ENCODE measurements around the gene LSM6. TPM values are rescaled to one million over a fixed set of nuclear protein-coding genes. Genes with fewer than 3 reads are reported as not detected.

Gene LSM6
- total RNA-seq, 1 donor from 2014 or later = 18.7 TPM

DNA sequence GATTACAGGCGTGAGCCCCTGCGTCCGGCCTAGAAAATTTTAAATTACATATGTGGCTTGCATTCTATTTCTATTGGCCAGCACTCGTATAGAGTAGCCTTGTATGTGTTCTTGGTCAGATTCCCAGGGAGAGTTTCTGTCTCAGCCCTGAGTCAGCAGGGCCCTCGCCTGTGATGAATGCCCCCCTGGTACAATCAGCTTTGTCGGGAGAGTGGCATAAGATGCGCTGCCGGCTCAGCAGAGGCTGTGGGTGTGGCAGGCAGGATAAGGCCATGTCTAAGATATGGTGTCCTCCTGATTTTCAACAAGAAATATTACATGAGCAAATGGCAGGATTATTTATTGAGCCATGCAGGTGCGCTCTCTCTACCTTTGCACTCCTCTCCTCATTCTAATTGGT, 37.3 kb downstream of the LSM6 start:
- no peak for DNase-seq (ENCODE audit: low read depth)
- no peaks in the 10 kb centered on the region for H4K20me1 ChIP-seq (ENCODE audit: insufficient read depth, low read length)

DNA sequence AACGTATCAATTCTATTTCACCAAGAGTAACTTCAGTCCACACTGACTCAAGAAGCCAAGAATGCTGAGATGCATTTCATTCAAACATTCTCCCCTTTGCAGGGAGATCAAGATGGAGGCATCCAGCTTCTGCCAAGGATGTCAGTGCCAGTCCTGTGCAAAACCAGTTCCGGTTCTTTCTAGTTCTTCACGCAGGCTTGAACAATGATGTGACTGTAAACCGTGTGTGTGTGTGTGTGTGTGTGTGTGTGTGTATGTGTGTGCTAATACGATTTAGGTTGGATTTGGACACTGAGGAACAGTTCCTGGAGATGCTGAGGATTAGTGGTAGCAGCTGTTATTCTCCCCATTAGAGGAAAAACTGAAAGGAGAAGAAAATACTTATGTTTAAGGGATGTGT, 38.7 kb downstream of the LSM6 start, which contains the start of gene REELD1:
TSS of gene REELD1 (plus strand) at position 301 of the 400 bp plus-strand sequence. CDS start 2,415 bp downstream, outside the sequence.
- Histone ChIP-seq H3K9ac (ENCODE audit: low read length) (no peak within 1 kb of the TSS), H3K27me3 (ENCODE audit: insufficient read depth, low read length) (no peaks in the 10 kb centered on the region), H3K4me3 (ENCODE audit: insufficient read depth, low read depth, low read length) (no peak within 1 kb of the TSS), H3K79me2 (ENCODE audit: insufficient read depth, low read length) (no peaks in the 10 kb centered on the region), H3K4me1 (ENCODE audit: insufficient read depth, low read length) (no peaks in the 10 kb centered on the region), H2AFZ (ENCODE audit: low read depth, low read length) (no peak within 1 kb of the TSS), H4K20me1 (ENCODE audit: insufficient read depth, low read length) (no peaks in the 10 kb centered on the region), H3K4me2 (ENCODE audit: low read length) (no peak within 1 kb of the TSS), H3K36me3 (ENCODE audit: insufficient read depth, low read length) (no peaks in the 10 kb centered on the region), H3K9me3 (ENCODE audit: insufficient read depth, low read depth, low read length) (no peaks in the 10 kb centered on the region), H3K27ac (ENCODE audit: low read depth, low read length) (no peak within 1 kb of the TSS)
- no peaks in the 10 kb centered on the region for H3K36me3 Mint-ChIP-seq (ENCODE audit: low read depth, unreplicated experiment)
- FAIRE-seq (no peak), DNase-seq (ENCODE audit: low read depth) (no peak)
- no peak within 1 kb of the TSS for H3K4me3 Mint-ChIP-seq (ENCODE audit: unreplicated experiment)
- H3K9me3 Mint-ChIP-seq (ENCODE audit: unreplicated experiment) = no peaks in the 10 kb centered on the region
- no peaks in the 10 kb centered on the region for H3K4me1 Mint-ChIP-seq (ENCODE audit: low read depth, unreplicated experiment)
- no peaks in the 10 kb centered on the region for H3K27me3 Mint-ChIP-seq (ENCODE audit: low read depth, unreplicated experiment)
- no peak for TF ChIP-seq CTCF (IDR thresholded peaks at IDR 0.05; ENCODE audit: insufficient read depth, low read depth, low read length)
- TF ChIP-seq EZH2 (IDR thresholded peaks at IDR 0.05; ENCODE audit: insufficient read depth, low read length) = no peak
- no peak within 1 kb of the TSS for H3K27ac Mint-ChIP-seq (ENCODE audit: unreplicated experiment)

More for the DNA sequence above, 37.3 kb downstream of the LSM6 start:
- Mint-ChIP-seq H3K36me3 (ENCODE audit: low read depth, unreplicated experiment) (no peaks in the 10 kb centered on the region), H3K9me3 (ENCODE audit: unreplicated experiment) (no peaks in the 10 kb centered on the region), H3K27ac (ENCODE audit: unreplicated experiment) (no peak overlapping the region), H3K4me1 (ENCODE audit: low read depth, unreplicated experiment) (no peaks in the 10 kb centered on the region), H3K27me3 (ENCODE audit: low read depth, unreplicated experiment) (peaks cover 4% of the 10 kb centered on the region), H3K4me3 (ENCODE audit: unreplicated experiment) (no peak overlapping the region)
- H3K27ac ChIP-seq (ENCODE audit: low read depth, low read length) = no peak overlapping the region
- no peak for TF ChIP-seq EZH2 (IDR thresholded peaks at IDR 0.05; ENCODE audit: insufficient read depth, low read length)
- TF ChIP-seq CTCF (IDR thresholded peaks at IDR 0.05; ENCODE audit: insufficient read depth, low read depth, low read length) = no peak
- no peak overlapping the region for H3K9ac ChIP-seq (ENCODE audit: low read length)
- no peak for FAIRE-seq
- H3K36me3 ChIP-seq (ENCODE audit: insufficient read depth, low read length) = no peaks in the 10 kb centered on the region
- no peaks in the 10 kb centered on the region for H3K4me1 ChIP-seq (ENCODE audit: insufficient read depth, low read length)
- no peak overlapping the region for H2AFZ ChIP-seq (ENCODE audit: low read depth, low read length)
- H3K9me3 ChIP-seq (ENCODE audit: insufficient read depth, low read depth, low read length) = no peaks in the 10 kb centered on the region
- H3K4me2 ChIP-seq (ENCODE audit: low read length) = no peak overlapping the region
- H3K4me3 ChIP-seq (ENCODE audit: insufficient read depth, low read depth, low read length) = no peak overlapping the region
- H3K79me2 ChIP-seq (ENCODE audit: insufficient read depth, low read length) = no peaks in the 10 kb centered on the region
- H3K27me3 ChIP-seq (ENCODE audit: insufficient read depth, low read length) = no peaks in the 10 kb centered on the region

DNA sequence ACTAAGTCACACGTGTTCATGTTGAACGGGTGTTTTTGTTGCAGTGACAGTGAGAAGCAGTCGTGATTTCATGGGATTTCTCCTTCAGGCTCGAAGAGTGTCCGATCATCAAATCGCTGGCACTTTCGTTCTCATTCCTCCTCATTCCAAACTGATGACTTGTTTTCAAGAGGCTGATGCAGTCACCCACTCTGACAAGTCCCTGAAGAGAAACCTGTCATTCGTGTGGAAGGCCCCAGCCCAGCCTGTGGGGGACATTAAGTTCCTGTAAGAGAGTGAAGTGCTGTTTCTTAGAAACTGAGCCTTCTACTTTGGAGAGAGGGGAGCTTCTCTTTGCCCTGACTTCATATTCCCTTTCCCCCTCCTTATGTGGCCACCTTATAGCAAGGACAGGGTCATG, 46.8 kb downstream of the LSM6 start:
- FAIRE-seq = peak; percentile 83
- H3K79me2 ChIP-seq (ENCODE audit: insufficient read depth, low read length) = no peaks in the 10 kb centered on the region
- H3K4me3 ChIP-seq (ENCODE audit: insufficient read depth, low read depth, low read length) = peak overlapping the region; percentile 50
- H3K9me3 ChIP-seq (ENCODE audit: insufficient read depth, low read depth, low read length) = no peaks in the 10 kb centered on the region
- no peaks in the 10 kb centered on the region for H3K36me3 Mint-ChIP-seq (ENCODE audit: low read depth, unreplicated experiment)
- H3K27ac Mint-ChIP-seq (ENCODE audit: unreplicated experiment) = peak overlapping the region; percentile 80
- no peaks in the 10 kb centered on the region for H3K27me3 ChIP-seq (ENCODE audit: insufficient read depth, low read length)
- H3K9ac ChIP-seq (ENCODE audit: low read length) = peak overlapping the region; percentile 78
- H3K27me3 Mint-ChIP-seq (ENCODE audit: low read depth, unreplicated experiment) = peaks cover 3% of the 10 kb centered on the region
- H3K9me3 Mint-ChIP-seq (ENCODE audit: unreplicated experiment) = no peaks in the 10 kb centered on the region
- H3K4me1 ChIP-seq (ENCODE audit: insufficient read depth, low read length) = peaks cover 8% of the 10 kb centered on the region
- no peaks in the 10 kb centered on the region for H4K20me1 ChIP-seq (ENCODE audit: insufficient read depth, low read length)
- peak overlapping the region; percentile 49 for H3K27ac ChIP-seq (ENCODE audit: low read depth, low read length)
- peaks cover 9% of the 10 kb centered on the region for H3K4me1 Mint-ChIP-seq (ENCODE audit: low read depth, unreplicated experiment)
- TF ChIP-seq EZH2 (IDR thresholded peaks at IDR 0.05; ENCODE audit: insufficient read depth, low read length) = no peak
- TF ChIP-seq CTCF (IDR thresholded peaks at IDR 0.05; ENCODE audit: insufficient read depth, low read depth, low read length) = no peak
- H3K36me3 ChIP-seq (ENCODE audit: insufficient read depth, low read length) = no peaks in the 10 kb centered on the region
- H3K4me2 ChIP-seq (ENCODE audit: low read length) = peak overlapping the region; percentile 94
- no peak overlapping the region for H3K4me3 Mint-ChIP-seq (ENCODE audit: unreplicated experiment)
- H2AFZ ChIP-seq (ENCODE audit: low read depth, low read length) = peak overlapping the region; percentile 82
- DNase-seq (ENCODE audit: low read depth) = peak; percentile 75
